Left forelimb (tissue), 1 donor: ENCODE data around the gene ZNF747.
A peak's percentile ranks its signal among the peaks of the same experiment; 100 is the strongest.
"Not testable (repeated sequence)": the region's sequence is repeated elsewhere in the genome, so short reads cannot be mapped to it uniquely, and the experiment has no call there.

ENCODE experiments used
- DNase-seq: peaks from one replicate; pipeline ENCODE4 v3.0.0-alpha.2; 2018; ENCODE audit warnings: low spot score

Gene ZNF747

DNA sequence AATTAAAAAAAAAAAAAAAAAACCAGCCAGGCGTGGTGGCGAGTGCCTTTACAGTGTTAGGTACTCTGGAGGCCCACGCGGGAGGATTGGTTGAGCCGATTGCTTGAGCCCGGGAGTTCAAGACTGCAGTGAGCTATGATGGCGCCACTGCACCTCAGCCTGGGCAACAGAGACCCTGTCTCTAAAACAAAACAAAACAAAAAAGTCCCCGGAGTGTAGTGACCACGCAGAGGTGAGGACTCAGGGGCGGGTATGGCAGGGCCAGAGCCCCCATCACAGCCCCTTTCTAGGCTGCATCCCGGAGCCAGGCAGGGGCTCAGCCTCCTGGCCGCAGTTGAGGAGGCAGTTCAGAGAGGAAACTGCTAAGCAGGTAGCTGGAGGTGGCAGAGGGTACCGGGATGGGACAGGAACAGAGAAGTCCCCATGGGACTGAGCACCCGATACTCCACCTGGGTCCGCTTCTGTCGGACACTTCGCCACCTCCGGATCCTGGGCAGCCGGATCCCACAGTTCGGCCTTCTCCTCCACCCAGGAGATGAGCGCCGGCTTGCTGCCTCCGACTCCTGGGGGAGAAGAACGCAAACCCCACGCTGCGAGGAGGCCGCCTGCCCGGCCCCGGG, 800 bp downstream of the ZNF747 start:
- DNase-seq: no peak

DNA sequence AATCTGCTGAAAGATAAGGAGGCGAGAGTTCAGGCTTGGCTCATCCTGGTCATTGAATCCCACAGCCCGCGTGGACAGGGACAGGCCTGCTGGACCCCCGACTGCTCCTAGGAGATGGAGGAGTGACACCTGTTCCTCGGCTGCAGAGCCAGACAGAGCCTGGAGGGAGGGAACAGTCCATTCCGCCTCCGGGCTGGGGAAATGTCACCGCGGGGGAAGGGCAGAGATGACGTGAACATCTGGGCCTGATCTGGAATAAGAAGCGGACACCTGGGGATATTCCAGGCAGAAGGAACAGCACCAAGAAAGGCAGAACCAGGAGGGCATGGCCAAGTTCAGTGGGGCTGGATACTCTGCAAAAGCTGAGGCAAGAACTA, 1.5 kb downstream of the ZNF747 start:
- no peak for DNase-seq

DNA sequence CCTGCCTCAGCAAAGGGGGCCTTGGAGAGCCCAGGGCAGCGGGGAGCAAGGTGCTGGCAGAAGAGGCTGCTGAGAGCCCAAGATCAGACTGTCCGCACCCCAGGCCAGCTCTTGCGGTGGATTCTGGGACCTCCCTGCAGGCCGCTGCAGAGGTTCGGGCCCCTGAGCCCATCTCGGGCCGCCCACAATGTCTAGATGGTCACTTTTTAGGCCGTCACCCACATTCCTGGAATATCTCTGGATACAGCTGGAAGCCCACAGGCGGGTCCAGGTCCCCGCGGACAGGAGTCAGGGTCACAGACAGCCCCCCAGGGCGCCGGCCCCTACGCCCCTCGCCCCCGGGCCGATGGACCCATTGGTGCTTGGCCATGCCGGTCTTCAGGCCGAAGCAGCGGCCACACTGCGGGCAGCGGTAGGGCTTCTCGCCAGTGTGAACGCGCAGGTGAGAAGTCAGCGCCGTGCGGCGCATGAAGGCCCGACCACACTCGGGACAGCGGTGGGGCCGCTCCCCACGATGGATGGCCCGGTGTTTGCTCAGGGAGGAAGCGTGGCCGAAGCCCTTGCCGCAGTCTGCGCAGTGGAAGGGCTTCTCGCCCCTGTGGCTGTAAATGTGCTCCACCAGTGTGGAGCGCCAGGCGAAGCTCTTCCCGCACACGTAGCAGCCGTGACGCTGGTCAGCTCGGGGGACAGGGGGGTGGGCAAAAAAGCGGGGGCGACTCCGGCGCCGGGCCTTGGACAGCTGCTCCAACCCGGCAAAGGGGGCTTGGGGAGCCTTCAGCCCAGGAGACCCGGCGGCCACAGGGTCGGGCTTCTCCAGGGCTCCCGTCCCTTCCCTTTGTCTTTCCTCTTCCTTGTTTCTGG, 2.1 kb downstream of the ZNF747 start:
- no peak for DNase-seq

DNA sequence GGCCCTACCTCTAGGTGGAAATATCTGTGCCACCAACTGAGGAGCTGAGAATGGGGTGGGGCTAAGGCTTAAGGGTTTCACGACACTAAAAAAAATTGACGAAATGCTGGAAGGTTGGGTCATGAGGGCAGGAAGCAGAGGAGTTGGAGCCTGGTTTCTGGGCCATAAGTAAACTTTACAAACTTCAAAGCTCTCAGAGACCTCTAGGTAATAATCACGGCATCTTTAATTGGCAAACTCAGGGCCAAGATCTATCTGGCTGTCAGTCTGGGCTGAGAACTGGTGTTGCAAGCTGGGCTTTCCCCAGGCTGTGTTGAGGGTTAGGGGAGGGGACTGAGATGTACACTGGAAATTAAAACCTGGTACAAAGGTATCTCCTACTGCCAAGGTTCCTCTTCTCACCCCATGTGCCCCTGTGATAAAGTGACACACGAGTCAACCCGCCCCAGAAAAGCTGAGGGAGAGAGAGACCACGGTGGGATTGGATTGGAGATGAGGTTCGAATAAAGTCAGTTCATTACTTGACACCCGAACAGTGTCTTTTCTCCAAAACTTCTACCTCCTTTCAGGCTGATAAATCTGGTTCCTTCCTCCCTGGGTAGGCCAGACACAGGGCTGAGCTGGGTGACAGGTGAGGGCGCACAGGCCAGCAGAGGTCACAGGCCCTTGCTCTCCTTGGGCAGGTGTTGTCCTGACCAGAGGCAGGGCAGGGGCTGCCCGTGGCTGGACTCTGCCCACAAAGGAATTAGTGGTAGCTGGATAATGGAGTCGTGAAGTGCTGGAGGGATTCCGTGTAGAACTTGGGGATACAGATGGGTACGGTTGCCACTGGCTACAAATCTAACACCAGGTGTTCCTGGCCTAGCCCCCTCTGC, 4.3 kb downstream of the ZNF747 start:
- DNase-seq: no peak

DNA sequence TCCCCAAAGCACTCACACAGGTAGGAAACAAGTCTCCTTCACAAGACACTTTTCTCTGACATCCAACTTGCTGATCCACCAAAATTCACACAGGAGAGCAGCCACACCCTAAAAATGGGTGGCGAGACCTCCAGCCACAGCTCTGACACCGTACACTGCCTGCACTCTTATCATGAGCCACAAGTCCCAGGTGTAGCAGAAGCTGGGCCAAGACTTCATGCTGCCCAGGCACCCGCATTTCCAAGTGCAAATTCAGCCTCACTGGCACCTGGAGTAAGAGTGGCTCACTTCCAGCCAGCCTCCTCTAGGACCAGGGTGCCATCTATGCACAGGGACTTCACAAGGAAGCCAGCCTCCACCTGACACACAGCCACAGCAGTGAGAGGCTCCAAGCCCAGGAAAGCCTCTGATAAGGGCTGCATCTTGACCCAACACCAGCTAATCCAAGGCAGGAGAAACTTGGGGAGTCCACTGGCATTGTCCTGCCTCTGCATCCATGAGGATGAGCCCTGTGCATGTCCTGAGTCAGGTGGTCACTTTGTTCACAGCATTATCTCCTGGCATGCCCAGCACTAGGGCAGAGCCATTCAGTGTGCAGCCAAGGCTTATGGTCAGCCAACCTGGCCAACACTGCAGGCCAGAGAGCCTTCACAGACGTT, 5.7 kb downstream of the ZNF747 start:
- no peak for DNase-seq

DNA sequence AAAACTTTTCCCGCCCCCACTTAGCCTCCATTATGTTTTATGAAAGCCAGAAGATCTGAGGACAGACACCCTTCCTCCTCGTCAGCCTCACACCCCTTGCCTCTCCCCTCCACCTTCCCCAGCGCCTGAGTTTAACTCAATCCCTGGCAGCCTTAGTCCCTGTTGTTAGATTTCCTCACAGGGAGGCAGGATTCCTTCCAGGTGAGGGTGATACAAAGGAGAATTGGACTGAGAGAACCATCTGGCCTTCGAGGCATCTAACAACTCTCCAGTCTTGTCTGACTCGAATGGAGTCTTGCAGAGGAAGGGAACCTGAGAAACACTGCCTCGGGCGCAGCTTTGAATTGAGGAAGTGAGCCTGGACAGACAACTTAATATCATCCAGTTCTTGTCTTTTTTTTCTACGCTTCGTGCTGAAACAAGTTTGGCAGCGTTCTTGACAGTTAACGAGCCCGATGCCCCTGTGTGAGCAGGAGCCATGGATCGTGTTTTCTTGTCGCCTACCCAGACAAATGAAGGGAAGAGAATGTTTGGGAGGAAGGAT, 7.0 kb downstream of the ZNF747 start:
- DNase-seq: no peak

DNA sequence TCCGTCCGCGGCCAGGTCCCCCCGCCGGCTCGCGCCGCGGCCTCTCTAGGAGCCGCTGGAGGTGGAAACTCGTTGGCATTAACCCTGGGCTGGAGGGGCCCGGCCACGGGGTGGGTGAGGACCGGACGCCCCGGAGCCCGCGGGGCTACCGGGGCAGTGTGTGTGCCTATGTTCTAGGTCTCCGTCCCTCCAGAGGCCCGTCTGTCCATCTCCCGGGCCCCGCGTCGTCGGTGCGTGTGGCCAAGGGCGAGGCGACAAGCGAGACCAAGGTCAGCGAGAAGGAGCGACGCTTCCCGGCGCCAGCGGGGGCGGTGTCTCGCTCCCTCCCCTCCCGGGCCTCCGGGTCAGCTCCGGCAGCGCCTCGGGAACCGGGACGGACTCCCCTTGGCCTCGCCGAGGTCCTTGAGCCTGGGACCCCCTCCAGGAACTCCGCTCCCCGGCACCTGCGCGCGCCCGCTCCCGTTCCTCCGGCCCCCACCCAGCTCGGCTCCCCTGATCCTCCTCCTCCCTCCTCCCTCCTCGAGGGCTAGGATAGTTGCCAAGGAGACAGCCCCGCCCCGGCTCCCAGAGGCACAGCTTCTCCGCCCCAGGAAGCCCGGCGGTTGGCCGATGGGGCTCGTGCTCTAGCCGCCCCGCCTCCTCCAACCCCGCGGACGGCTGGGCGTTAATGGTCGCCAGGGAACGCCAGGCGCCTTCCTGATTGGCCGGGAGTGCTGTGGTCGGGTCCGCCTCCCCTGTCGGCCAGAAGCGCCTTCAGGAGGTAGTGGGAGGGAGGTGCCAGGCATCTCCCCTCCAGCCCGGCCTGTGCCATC, 7.6 kb downstream of the ZNF747 start:
- peak; percentile 99 for DNase-seq

DNA sequence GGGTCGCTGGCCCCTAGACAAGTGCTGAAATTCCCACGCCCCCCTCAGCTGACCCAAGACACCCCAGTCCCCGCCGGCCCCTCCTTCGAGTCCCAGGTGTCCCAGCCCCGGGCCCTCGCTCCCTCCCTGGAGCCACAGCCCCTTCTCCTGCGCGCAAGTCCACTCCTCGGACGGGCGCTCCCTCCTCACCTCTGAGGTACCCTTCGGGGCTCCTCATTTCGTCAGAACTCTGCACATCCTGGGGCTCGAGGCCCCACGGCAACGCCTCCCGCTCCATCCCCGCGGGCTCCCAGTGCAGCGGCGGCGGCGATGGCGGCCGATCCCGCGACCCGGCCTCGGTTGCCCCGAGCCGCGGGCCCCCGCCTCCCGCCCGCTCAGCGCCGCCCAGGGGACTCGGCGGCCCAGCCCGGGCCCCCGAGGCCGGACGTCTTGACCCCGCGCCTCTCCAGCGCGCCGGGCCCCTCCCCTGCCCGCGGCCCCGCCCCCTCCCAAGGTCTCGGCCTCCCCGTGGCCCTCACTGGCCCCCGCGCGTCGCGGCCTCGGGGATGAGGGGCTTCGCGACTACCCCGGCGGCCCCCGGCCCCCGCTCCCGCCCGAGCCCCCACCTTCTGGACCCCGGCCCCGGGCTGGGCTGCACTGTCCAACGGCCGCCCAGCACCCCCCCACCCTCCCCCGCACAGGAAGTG, 8.4 kb downstream of the ZNF747 start, which contains the start of gene ZNF768:
ZNF768 (minus strand) TSS at position 430 of the 686 bp plus-strand sequence; CDS start at position 277, 153 bp downstream.
- no peak for DNase-seq

DNA sequence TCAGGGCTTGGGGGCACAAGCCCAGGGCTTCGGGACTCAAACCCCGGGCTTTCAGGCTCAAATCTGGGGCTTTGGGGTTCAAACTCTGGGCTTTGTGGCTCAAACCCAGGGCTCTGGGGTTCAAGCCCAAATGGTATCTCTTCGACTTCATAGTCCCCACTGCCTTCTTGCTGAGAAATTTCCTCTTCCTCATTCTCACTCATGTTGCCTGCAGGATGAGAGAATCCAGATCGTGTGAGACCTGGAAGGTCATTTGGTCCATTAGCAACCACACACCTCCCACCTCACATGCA, 8.9 kb downstream of the ZNF747 start:
- no peak for DNase-seq

DNA sequence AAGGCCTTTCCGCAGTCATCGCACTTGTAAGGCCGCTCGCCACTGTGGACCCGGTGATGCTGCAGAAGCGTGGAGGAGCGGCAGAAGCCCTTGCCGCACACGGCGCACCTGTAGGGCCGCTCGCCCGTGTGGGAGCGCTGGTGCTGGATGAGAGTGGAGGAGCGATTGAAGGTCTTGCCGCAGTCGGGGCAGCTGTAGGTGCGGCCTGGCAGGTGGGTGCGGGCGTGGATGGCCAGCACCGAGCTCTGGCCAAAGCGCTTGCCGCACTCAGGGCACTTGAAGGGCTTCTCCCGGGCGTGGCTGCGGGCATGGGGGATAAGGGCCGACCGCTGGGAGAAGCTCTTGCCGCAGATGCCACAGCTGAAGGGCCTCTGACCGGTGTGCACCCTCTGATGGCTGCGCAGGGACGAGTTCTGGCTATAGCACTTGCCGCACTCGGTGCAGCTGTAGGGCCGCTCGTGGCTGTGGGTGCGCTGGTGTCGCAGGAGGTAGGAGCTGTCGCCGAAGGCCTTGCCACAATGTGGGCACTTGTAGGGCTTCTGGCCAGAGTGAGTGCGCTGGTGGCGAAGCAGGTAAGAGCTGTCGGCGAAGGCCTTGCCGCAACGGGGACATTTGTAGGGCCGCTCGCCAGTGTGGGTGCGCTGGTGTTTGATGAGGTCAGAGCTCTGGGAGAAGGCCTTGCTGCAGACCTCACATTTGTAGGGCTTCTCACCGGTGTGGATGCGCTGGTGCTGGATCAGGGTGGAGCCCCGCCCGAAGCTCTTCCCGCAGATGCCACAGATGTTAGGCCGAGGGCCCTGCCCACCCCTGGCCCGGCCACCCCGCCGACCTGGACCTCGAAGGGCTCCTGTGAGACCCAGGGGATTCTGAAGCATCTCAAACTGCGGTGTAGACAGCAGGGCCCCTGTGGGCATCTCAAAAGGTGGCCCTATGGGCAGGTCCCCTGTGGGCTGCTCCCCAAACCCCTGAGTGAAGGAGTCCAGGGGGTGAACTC, 9.8 kb downstream of the ZNF747 start:
- no peak for DNase-seq

DNA sequence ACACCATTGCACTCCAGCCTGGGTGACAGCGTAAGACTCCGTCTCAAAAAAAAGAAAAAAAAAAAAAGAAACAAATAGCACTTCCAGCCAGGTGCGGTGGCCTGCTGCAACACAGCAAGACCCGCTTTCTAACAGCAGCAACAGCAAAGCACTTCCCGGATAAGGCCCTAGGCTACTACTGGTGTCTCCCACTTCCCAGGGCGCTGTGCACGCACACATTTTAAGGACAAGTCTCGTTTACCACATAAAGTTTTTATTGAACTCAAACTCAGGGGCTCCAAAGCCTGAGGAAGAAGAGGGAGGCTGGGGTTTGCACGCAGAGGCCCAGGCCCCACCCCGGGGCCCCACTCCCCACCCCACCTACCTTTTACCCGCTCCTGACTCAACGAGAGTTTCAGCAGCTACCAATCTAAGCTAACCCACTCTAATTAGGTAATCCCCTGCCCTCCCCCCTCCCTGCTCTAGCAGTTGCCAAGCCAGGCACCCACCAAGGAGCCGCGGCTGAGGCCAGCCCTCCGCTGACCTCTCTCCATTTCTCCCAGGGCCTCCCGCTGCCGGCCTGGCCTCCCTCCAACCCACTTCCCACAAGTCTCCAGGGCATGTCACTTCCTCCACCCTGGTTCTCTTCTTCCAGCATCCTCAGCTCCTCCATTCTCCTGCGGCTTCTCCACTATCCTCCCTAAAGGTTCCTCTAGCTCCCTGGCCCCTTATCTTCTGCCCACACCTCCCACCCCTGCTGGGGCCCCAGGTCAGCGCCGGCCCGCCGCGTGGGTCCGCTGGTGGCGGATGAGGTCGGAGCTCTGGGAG, 10.7 kb downstream of the ZNF747 start:
- DNase-seq: no peak

DNA sequence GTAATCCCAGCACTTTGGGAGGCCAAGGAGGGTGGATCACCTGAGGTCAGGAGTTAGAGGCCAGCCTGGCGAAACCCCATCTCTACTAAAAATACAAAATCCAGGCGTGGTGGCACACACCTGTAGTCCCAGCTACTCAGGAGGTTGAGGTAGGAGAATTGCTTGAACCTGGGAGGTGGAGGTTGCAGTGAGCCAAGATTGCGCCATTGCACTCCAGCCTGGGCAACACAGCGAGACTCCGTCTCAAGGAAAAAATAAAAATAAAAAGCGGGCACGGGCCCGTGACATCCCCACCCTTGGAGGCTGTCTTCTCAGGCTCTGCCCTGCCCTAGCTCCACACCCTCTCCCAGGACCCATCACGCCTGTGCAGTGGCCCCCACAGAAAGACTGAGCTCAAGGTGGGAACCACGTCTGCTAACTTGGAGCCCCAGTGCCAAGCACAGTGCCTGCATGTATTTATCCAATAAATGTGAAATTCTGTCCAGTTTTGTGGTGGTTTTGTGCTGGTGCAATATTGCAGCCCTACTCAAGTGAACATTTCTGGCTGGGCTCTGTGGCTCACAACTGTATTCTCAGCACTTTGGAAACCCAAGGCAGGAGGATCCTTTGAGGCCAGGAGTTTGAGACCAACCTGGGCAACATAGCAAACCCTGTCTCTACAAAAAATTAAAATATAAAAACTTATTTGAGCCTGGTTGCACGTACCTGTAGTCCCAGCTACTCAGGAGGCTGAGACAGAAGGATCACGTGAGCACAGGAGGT, 11.8 kb downstream of the ZNF747 start:
- DNase-seq: not testable (repeated sequence)

DNA sequence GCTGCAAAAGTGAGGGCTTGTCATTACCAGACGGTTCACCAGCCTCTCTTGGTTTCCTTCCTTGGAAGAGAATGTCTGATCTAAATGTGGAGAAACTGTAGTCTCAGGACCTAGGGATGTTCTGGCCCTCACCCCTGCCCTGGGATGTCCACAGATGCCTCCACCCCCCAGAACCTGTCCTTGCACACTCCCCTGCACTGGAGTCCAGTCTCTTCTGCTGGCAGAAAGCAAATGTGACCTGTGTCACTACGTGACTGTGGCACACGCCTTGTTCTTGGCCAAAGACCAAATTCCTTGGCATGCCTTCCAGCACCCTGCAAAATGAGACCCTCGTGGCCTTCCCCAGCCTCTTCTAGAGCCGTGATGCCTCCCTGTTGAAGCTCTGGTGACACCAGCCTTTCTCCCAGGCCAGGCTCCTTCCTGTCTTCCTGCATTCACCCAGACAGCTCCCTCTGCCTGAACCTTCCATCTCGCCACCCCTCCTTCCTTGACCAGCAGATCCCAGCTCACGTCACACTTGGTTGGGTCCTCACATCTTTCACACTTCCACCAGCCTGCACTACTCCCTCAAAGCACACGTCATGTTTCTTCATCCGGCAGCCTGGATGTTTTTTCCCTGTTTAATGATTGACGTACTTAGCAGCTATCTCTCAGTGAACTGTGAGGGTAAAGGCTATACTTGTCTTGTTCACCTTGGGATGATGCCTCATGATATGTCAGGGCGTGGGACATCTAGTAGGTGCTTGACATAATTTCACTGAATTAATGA, 12.6 kb downstream of the ZNF747 start:
- DNase-seq: no peak

DNA sequence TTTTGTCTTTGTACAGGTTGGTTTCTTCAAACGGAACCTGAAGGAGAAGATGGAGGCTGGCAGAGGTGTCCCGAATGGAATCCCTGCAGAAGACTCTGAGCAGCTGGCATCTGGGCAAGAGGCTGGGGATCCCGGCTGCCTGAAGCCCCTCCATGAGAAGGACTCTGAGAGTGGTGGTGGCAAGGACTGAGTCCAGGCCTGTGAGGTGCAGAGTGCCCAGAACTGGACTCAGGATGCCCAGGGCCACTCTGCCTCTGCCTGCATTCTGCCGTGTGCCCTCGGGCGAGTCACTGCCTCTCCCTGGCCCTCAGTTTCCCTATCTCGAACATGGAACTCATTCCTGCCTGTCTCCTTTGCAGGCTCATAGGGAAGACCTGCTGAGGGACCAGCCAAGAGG, 13.2 kb downstream of the ZNF747 start:
- no peak for DNase-seq

DNA sequence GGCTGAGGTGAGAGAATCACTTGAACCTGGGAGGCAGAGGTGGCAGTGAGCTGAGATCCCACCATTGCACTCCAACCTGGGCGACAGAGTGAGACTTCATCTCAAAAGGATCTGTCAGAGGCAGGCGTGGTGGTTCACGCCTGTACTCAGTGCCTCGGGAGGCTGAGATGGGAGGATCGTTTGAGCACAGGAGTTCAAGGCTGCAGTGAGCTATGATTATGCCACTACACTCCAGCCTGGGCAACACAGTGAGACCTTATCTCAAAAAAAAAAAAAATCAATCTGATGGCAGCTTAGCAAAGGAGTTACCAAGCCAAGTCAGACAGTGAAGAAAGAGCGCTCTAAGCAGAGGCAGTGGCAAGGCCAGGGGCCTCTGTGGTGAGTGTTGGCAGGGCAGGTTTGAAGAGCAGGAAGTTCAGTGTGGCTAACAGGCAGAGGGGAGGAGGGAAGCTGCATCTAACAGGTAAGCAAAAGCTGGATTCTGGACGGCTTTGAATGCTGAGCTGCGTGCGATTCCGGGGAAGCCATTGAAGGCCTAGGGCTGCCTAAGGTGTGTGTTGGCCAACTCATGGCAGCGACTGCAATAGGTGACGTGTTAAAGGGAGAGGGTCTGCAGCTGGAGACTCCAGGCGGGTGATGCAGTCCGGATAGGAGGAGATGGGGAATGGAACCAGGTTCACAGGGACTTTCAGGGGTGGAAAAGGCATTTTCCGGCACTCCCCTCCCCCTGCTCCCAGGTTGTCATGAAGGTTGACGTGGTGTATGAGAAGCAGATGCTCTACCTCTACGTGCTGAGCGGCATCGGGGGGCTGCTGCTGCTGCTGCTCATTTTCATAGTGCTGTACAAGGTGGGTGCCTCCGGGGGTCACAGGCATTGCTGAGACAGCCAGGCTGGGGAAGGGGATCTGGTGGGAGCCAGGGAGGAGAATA, 15.3 kb downstream of the ZNF747 start:
- no peak for DNase-seq

DNA sequence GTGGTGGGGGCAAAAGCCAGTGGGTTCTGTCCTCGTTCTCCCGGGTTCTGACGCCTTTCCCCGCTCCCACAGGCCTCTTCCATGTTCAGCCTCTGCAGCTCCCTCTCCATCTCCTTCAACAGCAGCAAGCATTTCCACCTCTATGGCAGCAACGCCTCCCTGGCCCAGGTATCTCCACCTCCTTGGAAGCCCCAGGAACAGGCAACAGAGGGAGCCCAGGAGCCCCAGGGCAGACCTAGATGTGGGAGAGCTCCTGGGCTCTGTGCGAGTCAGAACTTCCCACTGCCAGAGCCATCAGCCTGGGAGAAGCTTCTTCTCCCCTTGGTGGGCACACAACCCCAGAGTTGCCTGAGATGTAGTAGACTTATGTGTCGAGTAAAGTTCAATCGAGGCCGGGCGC, 16.1 kb downstream of the ZNF747 start:
- DNase-seq: no peak
